SK-N-SH treated with all-trans-retinoic acid at 6 μM for 48 hours (cell line): ENCODE measurements around the gene KRTAP10-1.

Experiments used
- ATAC-seq: fragments of 200-7000 bp; cut with Tn5 transposase; 3 replicates; pipeline ENCODE4 v1.9.1; 2020; ENCODE audit warnings: mild to moderate bottlenecking, moderate library complexity
- ARNTL ChIP-seq: fragments of 450-650 bp; formaldehyde crosslinking; IDR thresholded peaks from 2 replicates; pipeline ENCODE4 v1.5.0; 2020; ENCODE audit warnings: low read depth, mild to moderate bottlenecking, moderate library complexity, borderline replicate concordance
- BACH2 ChIP-seq: fragments of 250-450 bp; sonication (Bioruptor Pico); IDR thresholded peaks from 2 replicates; pipeline ENCODE4 v1.9.0; 2021; ENCODE audit warnings: mild to moderate bottlenecking, borderline replicate concordance
- CSDC2 ChIP-seq: fragments of 250-450 bp; sonication (Bioruptor Pico); IDR thresholded peaks from 2 replicates; pipeline ENCODE4 v1.5.0; 2020; ENCODE audit warnings: mild to moderate bottlenecking, moderate library complexity
- CSRNP3 ChIP-seq: fragments of 250-450 bp; sonication (Bioruptor Pico); IDR thresholded peaks from 2 replicates; pipeline ENCODE4 v1.5.1; 2021; ENCODE audit warnings: mild to moderate bottlenecking, moderate library complexity
- ESRRG ChIP-seq: fragments of 250-450 bp; sonication (Bioruptor Pico); IDR thresholded peaks from 2 replicates; pipeline ENCODE4 v1.6.1; 2021; ENCODE audit warnings: mild to moderate bottlenecking
- GLIS3 ChIP-seq: fragments of 250-450 bp; sonication (Bioruptor Pico); IDR thresholded peaks from 2 replicates; pipeline ENCODE4 v1.5.0; 2020; ENCODE audit warnings: mild to moderate bottlenecking, moderate library complexity
- ISL1 ChIP-seq: fragments of 250-450 bp; sonication (Bioruptor Pico); IDR thresholded peaks from 2 replicates; pipeline ENCODE4 v2.1.2; 2022; ENCODE audit warnings: mild to moderate bottlenecking, moderate library complexity
- OSR1 ChIP-seq: fragments of 250-450 bp; sonication (Bioruptor Pico); IDR thresholded peaks from 2 replicates; pipeline ENCODE4 v1.8.0; 2022; ENCODE audit warnings: moderate library complexity, mild to moderate bottlenecking, inconsistent platforms
- PATZ1 ChIP-seq: fragments of 250-450 bp; sonication (Bioruptor Pico); IDR thresholded peaks from 2 replicates; pipeline ENCODE4 v1.8.0; 2020; ENCODE audit warnings: mild to moderate bottlenecking, moderate library complexity, borderline replicate concordance
- POU6F1 ChIP-seq: fragments of 250-450 bp; sonication (Bioruptor Pico); IDR thresholded peaks from 2 replicates; pipeline ENCODE4 v1.8.0; 2021; ENCODE audit warnings: low read depth, mild to moderate bottlenecking, moderate library complexity, borderline replicate concordance
- PPARA ChIP-seq: fragments of 250-450 bp; sonication (Bioruptor Pico); IDR thresholded peaks from 2 replicates; pipeline ENCODE4 v1.5.0; 2020; ENCODE audit warnings: mild to moderate bottlenecking, borderline replicate concordance
- RARB ChIP-seq: fragments of 250-450 bp; sonication (Bioruptor Pico); IDR thresholded peaks from 2 replicates; pipeline ENCODE4 v1.8.0; 2021; ENCODE audit warnings: mild to moderate bottlenecking, moderate library complexity
- SNAI2 ChIP-seq: fragments of 250-450 bp; sonication (Bioruptor Pico); IDR thresholded peaks from 2 replicates; pipeline ENCODE4 v1.5.0; 2020; ENCODE audit warnings: mild to moderate bottlenecking, moderate library complexity
- TSHZ2 ChIP-seq: fragments of 250-450 bp; sonication (Bioruptor Pico); IDR thresholded peaks from 2 replicates; pipeline ENCODE4 v1.5.0; 2020; ENCODE audit warnings: mild to moderate bottlenecking, moderate library complexity
- ZC3H10 ChIP-seq: fragments of 250-450 bp; sonication (Bioruptor Pico); IDR thresholded peaks from 2 replicates; pipeline ENCODE4 v1.5.1; 2021; ENCODE audit warnings: mild to moderate bottlenecking, moderate library complexity
- ZNF565 ChIP-seq: fragments of 450-650 bp; formaldehyde crosslinking; conservative IDR thresholded peaks from 2 replicates; pipeline ENCODE4 v1.5.0; 2020; ENCODE audit warnings: low read depth, mild to moderate bottlenecking, moderate library complexity
- ZNF70 ChIP-seq: fragments of 450-650 bp; formaldehyde crosslinking; IDR thresholded peaks from 2 replicates; pipeline ENCODE4 v1.5.0; 2020; ENCODE audit warnings: mild to moderate bottlenecking, moderate library complexity
- ZNF8 ChIP-seq: fragments of 450-650 bp; formaldehyde crosslinking; IDR thresholded peaks from 2 replicates; pipeline ENCODE4 v1.5.0; 2020; ENCODE audit warnings: mild to moderate bottlenecking, moderate library complexity

The KRTAP10-1 gene

GRCh38 chr21:44579833-44580144 lies 39.8 kb upstream of the KRTAP10-1 start:
- no peak for ATAC-seq

GRCh38 chr21:44579056-44579832 lies 39.2 kb upstream of the KRTAP10-1 start:
- no peak for ATAC-seq
- TF ChIP-seq SNAI2 = no peak
- TF ChIP-seq ZNF70 = no peak
- TF ChIP-seq PATZ1 (CRISPR knock-in tag) = no peak
- no peak for TF ChIP-seq ZNF8 (CRISPR knock-in tag)
- no peak for TF ChIP-seq OSR1 (CRISPR knock-in tag)
- TF ChIP-seq ZC3H10 = no peak
- TF ChIP-seq BACH2 (CRISPR knock-in tag) = no peak
- no peak for TF ChIP-seq ISL1 (CRISPR knock-in tag)
- TF ChIP-seq PPARA (CRISPR knock-in tag) = no peak
- no peak for TF ChIP-seq RARB (CRISPR knock-in tag)
- no peak for TF ChIP-seq CSRNP3 (CRISPR knock-in tag)
- no peak for TF ChIP-seq TSHZ2 (CRISPR knock-in tag)
- no peak for TF ChIP-seq CSDC2 (CRISPR knock-in tag)

More at GRCh38 chr21:44579833-44580144, 39.8 kb upstream of the KRTAP10-1 start:
- TF ChIP-seq ISL1 (CRISPR knock-in tag) (no peak), OSR1 (CRISPR knock-in tag) (no peak), CSDC2 (CRISPR knock-in tag) (no peak), POU6F1 (CRISPR knock-in tag) (no peak)

GRCh38 chr21:44578371-44579055 lies 38.5 kb upstream of the KRTAP10-1 start:
- ATAC-seq = no peak

More at GRCh38 chr21:44578371-44579055, 38.5 kb upstream of the KRTAP10-1 start:
- TF ChIP-seq GLIS3 (CRISPR knock-in tag) (no peak), PPARA (CRISPR knock-in tag) (no peak), CSRNP3 (CRISPR knock-in tag) (no peak), PATZ1 (CRISPR knock-in tag) (no peak), ZNF70 (no peak), CSDC2 (CRISPR knock-in tag) (no peak), ESRRG (no peak), ZNF565 (CRISPR knock-in tag) (no peak), OSR1 (CRISPR knock-in tag) (no peak), ARNTL (no peak), ISL1 (CRISPR knock-in tag) (no peak)
- TF ChIP-seq, all 23 proteins: peak for 0
